Suprapubic skin (tissue), 3 donors: ENCODE measurements around the gene SSR4.

Experiments used
- CTCF ChIP-seq, 2 donors: fragments of 200-600 bp in 1 of 2; fragments of 450-650 bp in 1 of 2; sonication (generic) in 1 of 2; IDR thresholded peaks; one replicate each; pipeline ENCODE4 v1.5.1; 2016 to 2019; ENCODE audit warnings: antibody characterized with exemption in 2 of 2, mild to moderate bottlenecking in 1 of 2, moderate library complexity in 1 of 2
- POLR2A ChIP-seq, 2 donors: fragments of 450-650 bp; IDR thresholded peaks; one replicate each; pipeline ENCODE4 v1.6.1; 2017; ENCODE audit warnings: antibody characterized with exemption in 2 of 2, mild to moderate bottlenecking in 2 of 2, moderate library complexity in 2 of 2

- no peak for TF ChIP-seq POLR2A (IDR thresholded peaks at IDR 0.05)
- no peak for TF ChIP-seq CTCF (IDR thresholded peaks at IDR 0.05)
These were observed 17.8 kb downstream of the SSR4 start for GRCh38 chrX:153812220-153812619.
